Measurements from ENCODE around the gene PRR5L.

The PRR5L gene

GRCh38 chr11:36278531-36279282 is 17.4 kb upstream of the PRR5L start:
- no peak overlapping the region for H3K27ac ChIP-seq (ENCODE audit: low read depth, low read length)

GRCh38 chr11:36280531-36280930 is 15.6 kb upstream of the PRR5L start:
- H3K27ac ChIP-seq (ENCODE audit: low read depth, low read length), result no peak overlapping the region
- no peak overlapping the region for H2AFZ ChIP-seq (ENCODE audit: low read length, unreplicated experiment)
- H3K4me1 ChIP-seq (ENCODE audit: control insufficient read depth, insufficient read depth, low read length, unreplicated experiment), result peaks cover 10% of the 10 kb centered on the region
- H3K27me3 ChIP-seq (ENCODE audit: insufficient read depth, low read length), result no peaks in the 10 kb centered on the region
- H3K36me3 ChIP-seq (ENCODE audit: insufficient read depth, low read length), result peaks cover 16% of the 10 kb centered on the region; the same call in 1 of the 2 replicates
- no peak overlapping the region for H3K4me3 ChIP-seq (ENCODE audit: low read depth, low read length)
- H3K79me2 ChIP-seq (ENCODE audit: control insufficient read depth, insufficient read depth, low read length, unreplicated experiment), result peaks cover 17% of the 10 kb centered on the region

More at GRCh38 chr11:36278531-36279282, 17.4 kb upstream of the PRR5L start:
- Histone ChIP-seq H2AFZ (ENCODE audit: low read length, unreplicated experiment) (no peak overlapping the region), H3K27me3 (ENCODE audit: insufficient read depth, low read length) (no peaks in the 10 kb centered on the region), H3K4me3 (ENCODE audit: low read depth, low read length) (no peak overlapping the region), H3K79me2 (ENCODE audit: control insufficient read depth, insufficient read depth, low read length, unreplicated experiment) (peaks cover 17% of the 10 kb centered on the region), H3K36me3 (ENCODE audit: insufficient read depth, low read length) (peaks cover 19% of the 10 kb centered on the region), H3K4me1 (ENCODE audit: control insufficient read depth, insufficient read depth, low read length, unreplicated experiment) (peaks cover 10% of the 10 kb centered on the region)

- Histone ChIP-seq H3K79me2 (ENCODE audit: control insufficient read depth, insufficient read depth, low read length, unreplicated experiment) (peaks cover 24% of the 10 kb centered on the region), H3K27me3 (ENCODE audit: insufficient read depth, low read length) (no peaks in the 10 kb centered on the region), H3K27ac (ENCODE audit: low read depth, low read length) (no peak overlapping the region), H3K4me1 (ENCODE audit: control insufficient read depth, insufficient read depth, low read length, unreplicated experiment) (peaks cover 10% of the 10 kb centered on the region), H2AFZ (ENCODE audit: low read length, unreplicated experiment) (no peak overlapping the region), H3K36me3 (ENCODE audit: insufficient read depth, low read length) (peaks cover 10% of the 10 kb centered on the region; the same call in 1 of the 2 replicates), H3K4me3 (ENCODE audit: low read depth, low read length) (no peak overlapping the region)
These were observed 14.2 kb upstream of the PRR5L start for GRCh38 chr11:36281850-36282249.

- H2AFZ ChIP-seq (ENCODE audit: low read length, unreplicated experiment), result no peak overlapping the region
These were observed 13.2 kb upstream of the PRR5L start for GRCh38 chr11:36282926-36283325.

GRCh38 chr11:36288442-36289225 is 7.5 kb upstream of the PRR5L start:
- peaks cover 11% of the 10 kb centered on the region for H3K79me2 ChIP-seq (ENCODE audit: control insufficient read depth, insufficient read depth, low read length, unreplicated experiment)
- H3K36me3 ChIP-seq (ENCODE audit: insufficient read depth, low read length), result peaks cover under 1% of the 10 kb centered on the region; the same call in 1 of the 2 replicates
- H3K27me3 ChIP-seq (ENCODE audit: insufficient read depth, low read length), result no peaks in the 10 kb centered on the region
- H3K27ac ChIP-seq (ENCODE audit: low read depth, low read length), result no peak overlapping the region
- H3K4me1 ChIP-seq (ENCODE audit: control insufficient read depth, insufficient read depth, low read length, unreplicated experiment), result peaks cover 9% of the 10 kb centered on the region
- peak overlapping the region; percentile 86 for H3K4me3 ChIP-seq (ENCODE audit: low read depth, low read length)
- H2AFZ ChIP-seq (ENCODE audit: low read length, unreplicated experiment), result peak overlapping the region; percentile 97

More at GRCh38 chr11:36282926-36283325, 13.2 kb upstream of the PRR5L start:
- no peaks in the 10 kb centered on the region for H3K27me3 ChIP-seq (ENCODE audit: insufficient read depth, low read length)
- no peak overlapping the region for H3K4me3 ChIP-seq (ENCODE audit: low read depth, low read length)
- H3K4me1 ChIP-seq (ENCODE audit: control insufficient read depth, insufficient read depth, low read length, unreplicated experiment), result peaks cover 14% of the 10 kb centered on the region
- peaks cover 10% of the 10 kb centered on the region; the same call in 1 of the 2 replicates for H3K36me3 ChIP-seq (ENCODE audit: insufficient read depth, low read length)
- H3K79me2 ChIP-seq (ENCODE audit: control insufficient read depth, insufficient read depth, low read length, unreplicated experiment), result peaks cover 24% of the 10 kb centered on the region
- H3K27ac ChIP-seq (ENCODE audit: low read depth, low read length), result no peak overlapping the region

GRCh38 chr11:36289226-36289852 is 6.7 kb upstream of the PRR5L start, which contains the start of gene COMMD9:
COMMD9 (minus strand) TSS chr11:36289424; CDS start chr11:36289412, 12 bp downstream.
- H3K4me1 ChIP-seq (ENCODE audit: control insufficient read depth, insufficient read depth, low read length, unreplicated experiment), result peaks cover 9% of the 10 kb centered on the region
- no peaks in the 10 kb centered on the region for H3K27me3 ChIP-seq (ENCODE audit: insufficient read depth, low read length)
- H2AFZ ChIP-seq (ENCODE audit: low read length, unreplicated experiment), result peak within 1 kb of the TSS; percentile 97
- peak within 1 kb of the TSS; percentile 86 for H3K4me3 ChIP-seq (ENCODE audit: low read depth, low read length)
- no peaks in the 10 kb centered on the region for H3K36me3 ChIP-seq (ENCODE audit: insufficient read depth, low read length)
- H3K27ac ChIP-seq (ENCODE audit: low read depth, low read length), result no peak within 1 kb of the TSS
- peaks cover 11% of the 10 kb centered on the region for H3K79me2 ChIP-seq (ENCODE audit: control insufficient read depth, insufficient read depth, low read length, unreplicated experiment)

GRCh38 chr11:36292311-36292722 is 3.8 kb upstream of the PRR5L start:
- peaks cover 5% of the 10 kb centered on the region for H3K79me2 ChIP-seq (ENCODE audit: control insufficient read depth, insufficient read depth, low read length, unreplicated experiment)
- H3K4me1 ChIP-seq (ENCODE audit: control insufficient read depth, insufficient read depth, low read length, unreplicated experiment), result peaks cover 20% of the 10 kb centered on the region
- no peaks in the 10 kb centered on the region for H3K36me3 ChIP-seq (ENCODE audit: insufficient read depth, low read length)
- no peak overlapping the region for H2AFZ ChIP-seq (ENCODE audit: low read length, unreplicated experiment)
- H3K4me3 ChIP-seq (ENCODE audit: low read depth, low read length), result no peak overlapping the region
- H3K27me3 ChIP-seq (ENCODE audit: insufficient read depth, low read length), result no peaks in the 10 kb centered on the region
- H3K27ac ChIP-seq (ENCODE audit: low read depth, low read length), result no peak overlapping the region

- H3K4me1 ChIP-seq (ENCODE audit: control insufficient read depth, insufficient read depth, low read length, unreplicated experiment), result peaks cover 18% of the 10 kb centered on the region
- H3K4me3 ChIP-seq (ENCODE audit: low read depth, low read length), result no peak overlapping the region
- no peaks in the 10 kb centered on the region for H3K36me3 ChIP-seq (ENCODE audit: insufficient read depth, low read length)
- H2AFZ ChIP-seq (ENCODE audit: low read length, unreplicated experiment), result peak overlapping the region; percentile 24
- peak overlapping the region; percentile 70 for H3K27ac ChIP-seq (ENCODE audit: low read depth, low read length)
- H3K27me3 ChIP-seq (ENCODE audit: insufficient read depth, low read length), result no peaks in the 10 kb centered on the region
- no peaks in the 10 kb centered on the region for H3K79me2 ChIP-seq (ENCODE audit: control insufficient read depth, insufficient read depth, low read length, unreplicated experiment)
These were observed 926 bp downstream of the PRR5L start for GRCh38 chr11:36296884-36297543.

GRCh38 chr11:36300650-36301049 is 4.6 kb downstream of the PRR5L start:
- H2AFZ ChIP-seq (ENCODE audit: low read length, unreplicated experiment), result no peak overlapping the region
- H3K36me3 ChIP-seq (ENCODE audit: insufficient read depth, low read length), result no peaks in the 10 kb centered on the region
- no peaks in the 10 kb centered on the region for H3K79me2 ChIP-seq (ENCODE audit: control insufficient read depth, insufficient read depth, low read length, unreplicated experiment)
- peaks cover 18% of the 10 kb centered on the region for H3K4me1 ChIP-seq (ENCODE audit: control insufficient read depth, insufficient read depth, low read length, unreplicated experiment)
- no peak overlapping the region for H3K4me3 ChIP-seq (ENCODE audit: low read depth, low read length)
- H3K27me3 ChIP-seq (ENCODE audit: insufficient read depth, low read length), result no peaks in the 10 kb centered on the region
- H3K27ac ChIP-seq (ENCODE audit: low read depth, low read length), result no peak overlapping the region

- Histone ChIP-seq H3K36me3 (ENCODE audit: insufficient read depth, low read length) (no peaks in the 10 kb centered on the region), H3K27me3 (ENCODE audit: insufficient read depth, low read length) (no peaks in the 10 kb centered on the region), H2AFZ (ENCODE audit: low read length, unreplicated experiment) (no peak overlapping the region), H3K4me3 (ENCODE audit: low read depth, low read length) (no peak overlapping the region), H3K4me1 (ENCODE audit: control insufficient read depth, insufficient read depth, low read length, unreplicated experiment) (peaks cover 10% of the 10 kb centered on the region), H3K27ac (ENCODE audit: low read depth, low read length) (no peak overlapping the region), H3K79me2 (ENCODE audit: control insufficient read depth, insufficient read depth, low read length, unreplicated experiment) (no peaks in the 10 kb centered on the region)
These were observed 8.3 kb downstream of the PRR5L start for GRCh38 chr11:36304351-36304750.
